GM12874 (cell line): Measurements from ENCODE around the gene SH3RF1.

Source experiments
- TF ChIP-seq, protein P1 (sequence below): IDR thresholded peaks from 2 replicates; pipeline ENCODE4 v1.5.1; 2011; ENCODE audit warnings: low read depth, mild to moderate bottlenecking, control low read depth, low read length, moderate library complexity; ENCODE audit not compliant: insufficient read depth

The SH3RF1 gene

DNA sequence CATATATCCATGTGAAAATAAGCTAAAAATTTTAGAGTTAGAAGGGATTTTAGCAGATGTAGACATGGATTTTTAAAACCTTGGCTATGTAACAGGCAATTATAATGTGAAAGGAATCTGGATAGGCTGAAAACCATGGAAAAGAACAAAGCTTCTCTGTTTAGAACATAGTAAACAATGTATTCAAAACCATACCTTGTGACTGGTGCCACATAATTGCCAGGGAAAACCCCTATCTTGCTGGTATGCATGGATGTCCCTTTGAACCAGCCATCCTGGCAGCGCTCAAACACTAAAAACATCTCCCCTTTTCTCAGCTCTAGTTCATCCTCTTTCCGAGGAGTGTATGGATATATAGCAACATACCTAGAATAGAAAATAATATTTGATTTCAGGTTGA is 150.1 kb downstream of the SH3RF1 start:
- TF ChIP-seq, protein P1, sequence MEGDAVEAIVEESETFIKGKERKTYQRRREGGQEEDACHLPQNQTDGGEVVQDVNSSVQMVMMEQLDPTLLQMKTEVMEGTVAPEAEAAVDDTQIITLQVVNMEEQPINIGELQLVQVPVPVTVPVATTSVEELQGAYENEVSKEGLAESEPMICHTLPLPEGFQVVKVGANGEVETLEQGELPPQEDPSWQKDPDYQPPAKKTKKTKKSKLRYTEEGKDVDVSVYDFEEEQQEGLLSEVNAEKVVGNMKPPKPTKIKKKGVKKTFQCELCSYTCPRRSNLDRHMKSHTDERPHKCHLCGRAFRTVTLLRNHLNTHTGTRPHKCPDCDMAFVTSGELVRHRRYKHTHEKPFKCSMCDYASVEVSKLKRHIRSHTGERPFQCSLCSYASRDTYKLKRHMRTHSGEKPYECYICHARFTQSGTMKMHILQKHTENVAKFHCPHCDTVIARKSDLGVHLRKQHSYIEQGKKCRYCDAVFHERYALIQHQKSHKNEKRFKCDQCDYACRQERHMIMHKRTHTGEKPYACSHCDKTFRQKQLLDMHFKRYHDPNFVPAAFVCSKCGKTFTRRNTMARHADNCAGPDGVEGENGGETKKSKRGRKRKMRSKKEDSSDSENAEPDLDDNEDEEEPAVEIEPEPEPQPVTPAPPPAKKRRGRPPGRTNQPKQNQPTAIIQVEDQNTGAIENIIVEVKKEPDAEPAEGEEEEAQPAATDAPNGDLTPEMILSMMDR: no peak

DNA sequence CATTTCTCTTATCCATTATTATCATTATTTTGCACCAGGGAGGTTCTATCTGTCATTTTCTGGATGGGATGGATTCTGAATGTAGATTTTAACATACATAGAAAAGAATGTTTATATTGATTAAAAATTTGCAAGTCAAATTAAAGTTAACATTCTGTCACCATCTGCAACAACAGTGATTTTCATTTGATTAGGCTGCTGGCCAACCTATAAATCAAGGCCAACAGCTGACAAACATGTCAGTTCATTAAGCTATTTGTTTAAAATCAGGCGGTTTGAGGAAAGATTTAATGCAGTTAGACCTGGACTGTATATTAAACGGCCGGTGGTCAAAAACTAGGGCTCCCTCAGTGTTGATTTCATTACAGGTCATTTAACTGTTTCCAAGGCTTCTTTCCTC is 151.2 kb downstream of the SH3RF1 start:
- TF ChIP-seq, protein P1: no peak

DNA sequence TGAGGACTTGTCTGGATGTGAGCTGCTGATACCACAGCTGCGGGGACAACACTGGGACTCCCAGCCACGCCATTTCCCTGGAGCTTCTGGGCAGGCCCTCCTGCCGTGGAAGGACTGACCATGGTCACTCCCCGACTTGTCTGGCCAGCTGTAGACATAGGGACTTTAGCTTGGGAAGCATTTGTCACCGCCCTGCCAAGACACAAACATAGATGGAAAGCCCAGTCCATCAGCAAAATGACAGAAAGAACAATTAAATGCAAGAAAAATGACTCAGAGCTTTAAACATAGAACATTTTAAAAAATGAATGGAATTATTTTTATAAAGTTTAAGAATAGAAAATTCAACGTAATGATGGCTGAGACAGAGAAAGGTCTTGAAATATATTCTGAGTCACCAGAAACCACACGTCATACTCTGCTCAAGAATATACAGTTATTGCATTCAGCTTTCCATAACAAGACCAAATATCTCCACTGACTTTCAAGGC is 153.1 kb downstream of the SH3RF1 start:
- TF ChIP-seq, protein P1: no peak

DNA sequence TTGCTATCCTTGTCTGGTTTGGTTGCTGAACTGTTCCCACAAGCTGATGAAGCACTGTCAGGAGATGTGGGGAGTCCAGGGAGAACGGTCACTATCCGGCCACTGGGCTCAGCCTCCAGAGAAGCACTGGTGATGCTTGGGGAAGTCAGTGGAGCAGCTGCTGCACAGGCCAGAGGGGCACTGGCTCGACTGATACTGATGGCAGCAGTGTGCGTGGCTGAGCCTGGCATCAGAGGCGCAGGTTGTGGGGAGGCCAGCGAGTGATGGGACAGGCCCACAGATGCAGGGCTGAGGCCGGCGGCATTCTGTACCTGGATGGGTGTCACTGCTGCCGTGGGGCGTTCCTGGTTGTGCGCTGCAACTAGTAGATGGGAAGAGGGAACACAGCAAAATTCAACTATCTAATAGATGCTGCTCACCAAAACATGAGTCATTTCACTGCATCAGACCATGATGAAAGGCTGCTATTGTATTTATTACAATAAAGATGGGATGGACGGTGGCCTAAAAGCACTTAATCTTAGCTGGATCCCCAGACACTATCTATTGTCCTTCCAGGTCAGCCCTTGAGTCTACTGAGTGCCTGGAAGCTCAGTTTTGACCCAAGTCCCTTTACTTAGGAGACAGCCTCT is 154.4 kb downstream of the SH3RF1 start:
- TF ChIP-seq, protein P1: no peak

DNA sequence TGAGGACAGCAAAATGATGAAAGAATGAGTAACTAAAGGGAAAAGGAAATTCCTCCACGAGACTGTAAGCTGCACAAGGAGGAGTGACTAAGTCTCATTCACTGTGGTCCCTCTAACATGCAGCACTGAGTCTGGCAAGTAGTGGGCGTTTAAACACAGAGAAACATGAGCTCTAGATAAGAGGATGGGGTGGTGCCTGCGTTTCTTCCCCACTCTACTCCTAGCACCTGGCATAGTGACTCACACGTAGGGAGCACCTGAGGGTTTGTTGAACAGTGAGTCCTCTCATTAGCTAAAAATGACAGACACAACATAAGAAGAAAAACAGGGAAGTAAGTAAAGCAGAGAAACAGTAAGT is 154.9 kb downstream of the SH3RF1 start:
- TF ChIP-seq, protein P1: no peak

DNA sequence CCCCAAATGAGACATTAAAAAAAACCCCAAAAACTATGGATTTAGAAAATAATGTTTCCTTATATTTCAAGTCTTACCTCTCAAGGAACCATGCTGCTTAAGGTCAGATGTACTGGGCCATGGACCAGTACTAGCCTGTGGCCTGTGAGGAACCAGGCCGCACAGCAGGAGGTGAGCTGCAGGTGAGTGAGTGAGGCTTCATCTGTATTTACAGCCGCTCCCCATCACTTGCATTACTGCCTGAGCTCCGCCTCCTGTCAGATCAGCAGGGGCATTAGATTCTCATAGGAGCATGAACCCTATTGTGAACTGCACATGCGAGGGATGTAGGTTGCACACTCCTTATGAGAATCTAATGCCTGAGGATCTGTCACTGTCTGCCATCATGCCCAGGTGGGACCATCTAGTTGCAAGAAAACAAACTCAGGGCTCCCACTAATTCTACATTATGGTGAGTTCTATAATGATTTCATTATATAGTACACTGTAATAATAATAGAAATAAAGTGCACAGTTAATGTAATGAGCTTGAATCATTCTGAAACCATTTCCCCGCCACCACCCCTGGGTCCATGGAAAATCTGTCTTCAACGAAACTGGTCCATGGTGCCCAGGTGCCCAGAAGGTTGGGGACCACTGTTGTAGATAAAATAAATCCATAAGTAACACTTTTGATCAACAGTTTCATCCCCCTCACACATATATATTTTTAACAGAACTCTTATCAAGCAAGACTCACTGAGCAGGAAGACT is 155.4 kb downstream of the SH3RF1 start:
- TF ChIP-seq, protein P1: no peak

DNA sequence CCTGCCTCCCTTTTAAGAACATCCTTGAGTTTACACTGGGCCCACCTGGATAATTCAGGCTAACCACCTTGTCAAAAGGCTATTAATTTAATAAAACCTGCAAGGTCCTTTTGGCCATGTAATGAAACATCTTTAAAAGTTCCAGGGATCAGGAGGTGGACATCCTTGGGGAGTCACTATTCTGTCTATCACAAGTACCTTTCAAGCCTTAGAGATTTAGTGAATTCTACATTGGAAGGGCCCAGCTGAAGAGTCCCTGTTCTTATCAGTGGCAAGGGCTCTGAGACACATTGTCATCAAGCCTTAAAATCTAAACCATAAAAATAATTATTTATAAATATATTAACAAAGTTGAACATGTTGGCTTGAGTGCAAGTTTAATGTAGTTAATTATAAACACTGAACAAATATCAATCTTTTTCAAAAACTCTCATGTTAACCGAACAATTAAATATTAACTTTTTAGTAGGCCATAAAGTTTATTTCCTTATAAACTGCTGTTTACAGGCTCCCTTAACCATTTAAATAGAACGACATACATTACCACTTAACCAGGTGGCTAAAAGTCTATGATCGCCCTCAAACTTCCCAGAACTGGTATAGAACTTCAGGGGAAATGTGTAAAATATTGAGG is 156.3 kb downstream of the SH3RF1 start:
- TF ChIP-seq, protein P1: no peak
